Activated naive CD8-positive, alpha-beta T cell treated with anti-CD3 and anti-CD28 coated beads, Interleukin-2, amount 10 ng/mL, durations not matched to agents 7 days and 5 days (primary cell): Measurements from ENCODE around the gene TFAP2A. TPM values are rescaled to one million over a fixed set of nuclear protein-coding genes. Genes with fewer than 3 reads are reported as not detected.
A peak's percentile ranks its signal among the peaks of the same experiment; 100 is the strongest.

Experiments used
- ATAC-seq: fragments of 150-1000 bp; cut with Tn5 transposase; one replicate; pipeline ENCODE4 v1.10.0; 2021; ENCODE audit warnings: low read depth, moderate library complexity
- POLR2A ChIA-PET: fragments of 350-600 bp; sonication (Branson Sonifier 250); formaldehyde crosslinking; loops from one replicate; lab custom pipeline; 2021; ENCODE audit warnings: antibody characterized with exemption; lab: Charles Lee
- DNase-seq: peaks from one replicate; pipeline ENCODE4 v3.0.0; 2021
- H3K27ac Mint-ChIP-seq: one replicate; pipeline ENCODE4 v1.8.0; 2022; ENCODE audit warnings: mild to moderate bottlenecking, mixed read lengths
- H3K27me3 Mint-ChIP-seq: one replicate; pipeline ENCODE4 v1.8.0; 2022; ENCODE audit warnings: mild to moderate bottlenecking, moderate library complexity, mixed read lengths
- H3K36me3 Mint-ChIP-seq: one replicate; pipeline ENCODE4 v1.8.0; 2021; ENCODE audit warnings: mild to moderate bottlenecking, mixed read lengths
- H3K4me1 Mint-ChIP-seq: one replicate; pipeline ENCODE4 v1.8.0; 2021; ENCODE audit warnings: mixed read lengths
- H3K4me3 Mint-ChIP-seq: one replicate; pipeline ENCODE4 v1.8.0; 2022; ENCODE audit warnings: mild to moderate bottlenecking, moderate library complexity, mixed read lengths
- H3K9me3 Mint-ChIP-seq: one replicate; pipeline ENCODE4 v1.8.0; 2021; ENCODE audit warnings: mixed read lengths
- total RNA-seq, 2 experiments: library from RNA; stranded (reverse); gene quantifications; one replicate each; pipeline ENCODE4 v1.2.3, GENCODE V29; 2021

The TFAP2A gene
- total RNA-seq, 2 experiments from 2014 or later: not detected

DNA sequence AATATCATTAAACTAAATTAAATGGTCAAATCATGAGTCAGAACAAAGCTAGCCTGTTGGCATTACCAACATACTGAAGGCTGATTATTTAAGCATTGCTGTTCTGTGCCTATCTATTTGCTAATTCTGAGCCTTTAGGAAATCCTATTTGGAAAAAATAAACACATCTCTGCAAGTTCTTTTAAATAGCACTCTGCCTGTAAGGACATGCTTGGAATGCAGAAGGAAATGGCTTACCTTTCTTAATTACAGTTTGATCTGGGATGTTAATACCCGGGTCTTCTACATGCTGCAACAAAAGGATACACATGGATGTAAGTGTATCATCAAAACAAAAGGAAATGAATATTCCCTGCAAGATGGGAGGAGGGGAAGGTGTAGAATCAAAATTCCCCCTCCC lies 8.3 kb downstream of the TFAP2A start:
- no peak overlapping the region for H3K27ac Mint-ChIP-seq
- POLR2A ChIA-PET: no interaction called here
- ATAC-seq (no peak), DNase-seq (no peak)
- H3K9me3 Mint-ChIP-seq: peaks cover 16% of the 10 kb centered on the region
- H3K4me3 Mint-ChIP-seq: no peak overlapping the region
- H3K4me1 Mint-ChIP-seq: peaks cover 19% of the 10 kb centered on the region
- peaks cover 8% of the 10 kb centered on the region for H3K36me3 Mint-ChIP-seq
- H3K27me3 Mint-ChIP-seq: peaks cover 72% of the 10 kb centered on the region

DNA sequence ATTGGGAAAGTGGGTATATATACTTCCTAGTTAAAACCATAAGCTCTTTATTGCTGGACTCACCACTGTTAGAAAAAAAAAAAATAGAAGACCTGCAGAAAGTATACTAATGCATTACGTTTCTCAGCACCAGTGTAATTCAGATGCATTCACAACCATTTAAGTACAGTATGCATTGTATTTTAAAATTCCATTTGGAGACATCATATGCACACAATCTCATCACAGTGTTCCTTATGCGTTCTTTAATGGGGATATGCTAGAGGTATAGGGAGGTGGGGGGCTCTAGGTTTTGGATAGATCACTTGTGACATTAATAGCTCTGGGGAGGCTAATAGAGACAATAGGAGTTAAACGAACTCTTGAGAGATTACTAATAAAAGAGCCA lies 9.4 kb downstream of the TFAP2A start:
- peaks cover 12% of the 10 kb centered on the region for H3K4me1 Mint-ChIP-seq
- POLR2A ChIA-PET: no interaction called here
- H3K4me3 Mint-ChIP-seq: peak overlapping the region; percentile 9
- DNase-seq: no peak
- H3K9me3 Mint-ChIP-seq: peaks cover 15% of the 10 kb centered on the region
- peaks cover 72% of the 10 kb centered on the region for H3K27me3 Mint-ChIP-seq
- ATAC-seq: no peak
- no peak overlapping the region for H3K27ac Mint-ChIP-seq
- peaks cover 8% of the 10 kb centered on the region for H3K36me3 Mint-ChIP-seq

DNA sequence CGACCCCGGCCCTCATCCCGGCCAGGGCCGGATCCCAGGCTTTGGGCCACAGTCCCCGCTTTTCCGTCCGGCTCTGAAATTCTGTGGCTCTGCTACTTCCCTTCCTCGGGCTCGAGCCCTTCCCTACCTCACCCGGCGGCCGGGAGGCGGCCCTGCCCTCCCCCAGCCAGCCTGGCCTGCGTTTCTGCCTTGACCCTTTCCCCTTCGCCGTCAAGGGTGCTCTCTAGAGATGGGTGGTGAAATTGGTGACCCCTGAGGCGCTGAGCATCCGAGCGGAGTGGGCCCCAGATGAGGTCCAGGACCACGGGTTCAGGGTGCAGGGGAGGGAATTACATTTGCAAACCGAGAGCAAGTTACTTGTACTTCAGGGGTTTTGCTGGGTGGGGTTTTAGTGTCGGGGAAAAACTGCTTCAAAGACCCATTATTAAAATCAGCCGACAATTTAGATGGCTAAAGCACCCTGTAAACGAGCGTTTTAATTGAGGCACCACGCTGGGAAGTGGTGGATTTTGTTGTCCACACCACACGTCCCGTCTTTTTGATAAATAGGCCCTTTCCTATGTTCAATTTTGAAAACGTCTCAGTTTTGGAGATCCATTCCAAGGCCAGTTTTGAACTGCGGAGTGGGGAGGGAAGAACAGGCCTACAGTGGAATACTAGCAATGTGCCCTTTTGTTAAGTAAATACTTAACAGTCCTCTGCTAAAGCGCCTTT lies 9.9 kb downstream of the TFAP2A start:
- peaks cover 71% of the 10 kb centered on the region for H3K27me3 Mint-ChIP-seq
- H3K9me3 Mint-ChIP-seq: peaks cover 13% of the 10 kb centered on the region
- DNase-seq (no peak), ATAC-seq (no peak)
- POLR2A ChIA-PET: no interaction called here
- peak overlapping the region; percentile 28 for H3K27ac Mint-ChIP-seq
- H3K36me3 Mint-ChIP-seq: peaks cover 5% of the 10 kb centered on the region
- peak overlapping the region; percentile 32 for H3K4me3 Mint-ChIP-seq
- H3K4me1 Mint-ChIP-seq: peaks cover 9% of the 10 kb centered on the region

DNA sequence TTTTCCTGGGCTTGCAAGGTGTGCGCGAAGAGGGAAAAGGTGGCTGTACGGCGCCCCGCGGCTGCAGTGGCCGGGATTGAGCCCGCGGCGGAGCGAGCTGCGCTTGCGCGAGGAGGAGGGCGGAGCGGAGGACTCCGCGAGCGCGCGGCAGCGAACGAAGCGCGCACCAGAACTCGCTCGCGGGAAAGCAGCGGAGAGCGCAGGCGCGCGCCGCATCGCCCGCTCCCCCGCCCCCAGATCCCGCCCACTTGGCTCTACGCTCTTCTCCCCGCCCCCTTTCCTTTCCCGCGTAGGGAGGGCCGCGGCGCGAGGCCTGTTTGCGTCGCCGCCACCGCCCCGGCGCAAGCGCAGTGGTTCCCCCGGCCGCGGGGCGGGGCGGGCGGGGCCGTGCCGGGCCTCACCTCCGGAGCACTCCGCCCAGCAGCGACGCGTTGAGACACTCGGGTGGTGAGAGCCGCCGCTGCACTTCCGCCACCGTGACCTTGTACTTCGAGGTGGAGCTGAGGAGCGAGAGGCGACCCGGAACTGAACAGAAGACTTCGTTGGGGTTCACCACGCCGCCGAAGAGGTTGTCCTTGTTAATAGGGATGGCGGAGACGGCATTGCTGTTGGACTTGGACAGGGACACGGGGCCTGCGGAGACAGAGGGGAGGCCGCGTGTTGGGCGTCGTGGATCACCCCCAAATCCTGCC lies 10.6 kb downstream of the TFAP2A start:
- H3K27me3 Mint-ChIP-seq: peaks cover 69% of the 10 kb centered on the region
- peak overlapping the region; percentile 94 for H3K27ac Mint-ChIP-seq
- peak overlapping the region; percentile 81 for H3K4me3 Mint-ChIP-seq
- ATAC-seq (peak; percentile 95), DNase-seq (peak; percentile 97)
- peaks cover 8% of the 10 kb centered on the region for H3K4me1 Mint-ChIP-seq
- H3K9me3 Mint-ChIP-seq: peaks cover 8% of the 10 kb centered on the region
- POLR2A ChIA-PET: no interaction called here
- peaks cover 2% of the 10 kb centered on the region for H3K36me3 Mint-ChIP-seq

DNA sequence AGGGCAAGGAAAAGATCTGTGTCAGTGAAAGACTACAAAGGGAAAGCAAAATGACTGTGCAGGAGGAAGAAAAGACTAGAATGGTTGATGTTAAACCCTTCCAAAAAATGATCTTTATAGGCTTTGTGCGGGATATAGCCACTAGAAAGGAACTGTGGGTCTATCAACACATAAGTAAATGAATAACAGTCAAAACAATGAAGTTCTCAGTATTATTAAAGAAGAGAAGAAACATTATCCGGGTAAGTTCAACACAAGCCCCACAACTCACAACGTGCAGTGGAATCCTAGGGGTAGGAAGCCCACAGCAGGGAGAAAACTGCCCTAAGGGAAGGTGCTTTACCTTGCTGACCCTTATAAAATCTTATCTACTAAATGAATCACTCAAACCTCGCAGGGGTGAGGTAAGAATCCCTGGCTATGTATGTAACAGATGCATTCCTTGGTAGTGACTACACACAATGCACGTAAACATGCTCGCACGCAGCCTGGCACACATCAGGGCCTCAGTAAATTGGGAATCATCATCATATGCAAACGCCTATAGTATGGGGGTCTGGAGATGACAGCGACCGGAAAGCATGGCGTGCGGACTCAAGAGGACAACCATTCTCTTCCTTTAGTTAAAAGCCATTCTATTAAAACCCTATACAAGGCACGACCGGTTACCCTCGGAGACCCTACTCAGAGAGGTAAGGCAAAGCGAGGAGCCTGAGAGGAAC lies 11.3 kb downstream of the TFAP2A start:
- Mint-ChIP-seq H3K36me3 (peaks cover 2% of the 10 kb centered on the region), H3K4me1 (peaks cover 8% of the 10 kb centered on the region), H3K27ac (peak overlapping the region; percentile 65), H3K9me3 (peaks cover 8% of the 10 kb centered on the region), H3K4me3 (peak overlapping the region; percentile 81), H3K27me3 (peaks cover 69% of the 10 kb centered on the region)
- DNase-seq (no peak), ATAC-seq (peak; percentile 3)
- POLR2A ChIA-PET: no interaction called here

DNA sequence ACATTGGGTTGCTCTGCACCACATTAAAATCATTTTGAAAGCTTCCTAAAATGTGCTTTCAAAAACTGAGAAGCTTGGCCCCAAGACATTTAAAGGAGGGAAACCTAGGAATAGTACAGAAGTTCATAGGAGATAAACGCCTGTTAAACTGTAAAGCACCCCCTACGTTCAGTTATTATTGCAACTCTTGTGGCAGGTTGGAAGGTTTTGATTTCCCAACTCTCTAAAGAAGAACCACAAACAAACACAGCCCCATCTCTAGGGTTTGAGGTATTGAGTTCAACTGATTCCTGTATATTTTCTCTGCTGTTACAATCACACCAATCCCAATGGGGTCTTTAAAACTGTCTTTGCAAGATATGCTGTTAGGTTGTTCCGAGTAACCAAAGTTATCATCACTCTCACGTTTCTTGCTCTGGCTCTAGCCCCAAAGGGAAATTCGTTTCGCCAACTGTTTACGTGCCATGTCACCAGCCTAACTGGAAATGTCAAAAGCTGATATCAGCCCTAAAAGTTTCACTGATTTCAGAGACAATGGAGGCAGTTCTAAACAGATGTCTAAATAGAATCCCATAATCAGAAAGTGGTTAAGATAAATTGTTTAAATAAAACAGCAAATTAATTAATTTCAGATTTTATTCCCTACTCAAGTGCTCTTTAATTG lies 12.1 kb downstream of the TFAP2A start:
- Mint-ChIP-seq H3K27ac (no peak overlapping the region), H3K4me3 (peak overlapping the region; percentile 81), H3K9me3 (peaks cover 8% of the 10 kb centered on the region), H3K4me1 (peaks cover 8% of the 10 kb centered on the region), H3K27me3 (peaks cover 68% of the 10 kb centered on the region), H3K36me3 (peaks cover 2% of the 10 kb centered on the region)
- POLR2A ChIA-PET: no interaction called here
- no peak for DNase-seq
- no peak for ATAC-seq

DNA sequence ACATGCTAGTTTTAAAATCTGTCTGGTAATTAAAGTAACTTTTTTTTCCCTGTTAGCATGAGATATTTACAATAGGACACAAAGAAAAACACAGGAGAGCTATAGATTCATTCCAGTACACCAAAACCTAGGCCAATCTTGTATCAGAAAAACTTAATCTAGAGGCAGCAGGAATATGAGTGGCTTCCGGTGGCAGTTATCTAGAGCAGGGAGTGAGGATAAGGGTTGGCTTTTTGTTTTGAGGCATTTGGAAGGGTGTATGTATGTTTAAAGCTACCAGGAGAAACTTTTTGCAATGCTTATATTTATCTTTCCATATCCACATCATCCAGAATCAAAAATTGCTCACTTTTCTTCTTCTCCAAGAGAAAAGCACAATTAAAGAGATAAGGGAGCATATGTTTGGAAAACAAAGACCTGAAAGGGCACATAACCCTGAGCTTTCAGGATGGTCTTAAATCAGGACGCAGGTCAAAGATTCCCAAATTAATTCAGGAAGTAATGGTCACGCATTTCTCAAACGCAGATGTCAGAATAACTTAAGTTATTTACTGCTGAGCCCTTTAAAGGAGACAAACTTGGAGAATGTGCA lies 13.1 kb downstream of the TFAP2A start:
- Mint-ChIP-seq H3K4me3 (no peak overlapping the region), H3K4me1 (peaks cover 8% of the 10 kb centered on the region), H3K9me3 (peaks cover 7% of the 10 kb centered on the region), H3K27ac (no peak overlapping the region), H3K27me3 (peaks cover 67% of the 10 kb centered on the region), H3K36me3 (peaks cover 2% of the 10 kb centered on the region)
- ATAC-seq: no peak
- no peak for DNase-seq
- POLR2A ChIA-PET: no interaction called here

DNA sequence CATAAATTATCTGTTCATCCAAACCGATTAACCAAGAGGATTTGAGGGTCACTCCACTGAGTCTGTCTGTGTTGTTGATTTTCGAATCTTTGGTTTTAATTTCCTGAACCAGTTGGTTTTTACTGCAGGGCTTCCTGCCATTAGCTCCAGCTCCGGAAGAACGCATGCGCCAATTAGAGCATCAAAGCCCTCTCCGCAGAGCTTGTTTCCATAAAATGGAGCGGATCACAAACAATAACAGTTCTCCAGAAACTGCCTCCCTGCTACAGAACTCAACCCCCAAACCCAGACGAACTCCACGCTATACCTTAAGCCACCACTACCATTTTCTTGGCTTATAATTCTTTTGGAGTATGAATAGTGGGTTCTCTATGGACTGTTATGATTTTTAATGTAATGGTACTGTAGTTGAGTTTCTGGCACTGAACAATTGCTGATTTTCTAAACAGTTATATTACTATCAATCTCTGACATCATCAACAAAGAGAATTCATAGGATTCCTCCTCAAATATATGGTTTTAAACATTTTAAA lies 13.8 kb downstream of the TFAP2A start:
- peaks cover 2% of the 10 kb centered on the region for H3K36me3 Mint-ChIP-seq
- POLR2A ChIA-PET: no interaction called here
- peaks cover 8% of the 10 kb centered on the region for H3K4me1 Mint-ChIP-seq
- no peak overlapping the region for H3K4me3 Mint-ChIP-seq
- H3K27me3 Mint-ChIP-seq: peaks cover 64% of the 10 kb centered on the region
- no peak overlapping the region for H3K27ac Mint-ChIP-seq
- ATAC-seq: no peak
- peaks cover 7% of the 10 kb centered on the region for H3K9me3 Mint-ChIP-seq
- DNase-seq: no peak

DNA sequence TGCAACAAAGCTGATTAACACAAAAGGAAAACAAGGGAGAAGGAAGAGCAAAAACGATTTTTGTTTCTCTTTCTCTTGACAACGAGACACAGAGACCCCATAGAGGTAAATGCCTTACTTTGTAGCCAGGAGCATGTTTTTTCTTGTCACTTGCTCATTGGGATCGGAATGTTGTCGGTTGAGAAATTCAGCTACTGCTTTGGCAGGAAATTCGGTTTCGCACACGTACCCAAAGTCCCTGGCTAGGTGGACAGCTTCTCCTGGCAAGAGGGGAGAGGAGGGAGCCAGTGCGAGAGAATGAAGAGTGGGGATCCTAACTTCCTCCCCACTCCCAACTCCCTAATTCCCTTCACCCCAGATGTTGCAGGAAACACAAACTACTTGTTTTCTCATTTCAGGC lies 14.5 kb downstream of the TFAP2A start:
- POLR2A ChIA-PET: no interaction called here
- H3K9me3 Mint-ChIP-seq: peaks cover 4% of the 10 kb centered on the region
- peaks cover 68% of the 10 kb centered on the region for H3K27me3 Mint-ChIP-seq
- ATAC-seq: no peak
- H3K4me1 Mint-ChIP-seq: peaks cover 8% of the 10 kb centered on the region
- no peak for DNase-seq
- H3K36me3 Mint-ChIP-seq: peaks cover 2% of the 10 kb centered on the region
- no peak overlapping the region for H3K27ac Mint-ChIP-seq
- H3K4me3 Mint-ChIP-seq: no peak overlapping the region

DNA sequence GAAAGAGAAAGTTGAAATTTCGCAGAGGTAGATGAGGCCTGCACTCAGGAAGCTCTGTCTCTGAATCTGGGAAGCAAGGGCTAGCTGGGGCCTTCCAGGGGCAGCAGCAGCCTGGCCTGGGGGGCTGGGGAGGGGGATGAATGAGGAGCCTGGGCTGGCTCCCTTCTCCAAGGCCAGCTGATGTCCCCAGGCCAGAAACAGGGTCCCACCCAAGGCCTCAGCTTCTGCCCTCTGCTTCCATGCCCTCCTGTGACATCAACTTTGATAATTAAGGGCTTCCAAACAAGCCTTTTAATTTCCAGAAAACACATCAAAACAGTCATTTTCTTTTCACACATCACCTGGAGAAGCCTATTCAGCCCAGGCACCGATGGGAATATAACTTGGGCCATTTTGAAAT lies 15.4 kb downstream of the TFAP2A start:
- no peak for ATAC-seq
- H3K27ac Mint-ChIP-seq: no peak overlapping the region
- POLR2A ChIA-PET: no interaction called here
- peaks cover 1% of the 10 kb centered on the region for H3K36me3 Mint-ChIP-seq
- H3K27me3 Mint-ChIP-seq: peaks cover 74% of the 10 kb centered on the region
- no peak overlapping the region for H3K4me3 Mint-ChIP-seq
- H3K4me1 Mint-ChIP-seq: peaks cover 7% of the 10 kb centered on the region
- peaks cover 4% of the 10 kb centered on the region for H3K9me3 Mint-ChIP-seq
- no peak for DNase-seq

DNA sequence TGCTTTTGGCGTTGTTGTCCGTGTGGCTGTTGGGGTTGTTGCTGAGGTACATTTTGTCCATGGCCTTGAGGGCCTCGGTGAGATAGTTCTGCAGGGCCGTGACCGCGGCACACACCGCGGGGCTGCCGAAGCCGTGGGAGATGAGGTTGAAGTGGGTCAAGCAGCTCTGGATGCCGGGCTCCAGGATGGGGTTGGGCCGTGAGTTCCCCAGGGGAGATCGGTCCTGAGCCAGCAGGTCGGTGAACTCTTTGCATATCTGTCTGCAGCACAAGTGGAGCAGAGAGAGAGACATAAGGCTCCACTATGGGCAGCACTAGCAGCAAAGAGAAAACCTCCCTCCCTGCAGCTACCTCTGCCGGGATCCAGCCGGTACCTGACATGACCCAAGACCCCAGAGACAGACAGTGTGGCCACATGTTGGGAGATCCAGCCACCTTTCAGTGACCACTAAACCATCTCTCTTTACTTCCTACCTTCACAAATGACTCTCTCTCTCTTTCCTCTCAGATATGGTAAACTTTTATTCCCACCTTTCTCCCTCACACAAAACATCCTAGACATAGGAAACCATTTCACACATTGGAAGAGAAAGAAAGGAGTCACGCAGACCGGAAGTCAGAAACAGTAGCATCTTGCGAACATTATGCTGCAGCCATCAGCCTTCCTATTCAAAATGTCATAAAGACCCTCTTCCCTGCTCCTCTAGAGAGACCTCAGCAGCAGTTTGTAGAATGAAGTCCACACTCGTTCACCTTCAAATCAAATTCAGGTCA lies 16.2 kb downstream of the TFAP2A start:
- Mint-ChIP-seq H3K27ac (no peak overlapping the region), H3K4me3 (no peak overlapping the region), H3K36me3 (no peaks in the 10 kb centered on the region), H3K9me3 (peaks cover 6% of the 10 kb centered on the region), H3K4me1 (peaks cover 5% of the 10 kb centered on the region), H3K27me3 (peaks cover 81% of the 10 kb centered on the region)
- DNase-seq: no peak
- POLR2A ChIA-PET: no interaction called here
- ATAC-seq: no peak

DNA sequence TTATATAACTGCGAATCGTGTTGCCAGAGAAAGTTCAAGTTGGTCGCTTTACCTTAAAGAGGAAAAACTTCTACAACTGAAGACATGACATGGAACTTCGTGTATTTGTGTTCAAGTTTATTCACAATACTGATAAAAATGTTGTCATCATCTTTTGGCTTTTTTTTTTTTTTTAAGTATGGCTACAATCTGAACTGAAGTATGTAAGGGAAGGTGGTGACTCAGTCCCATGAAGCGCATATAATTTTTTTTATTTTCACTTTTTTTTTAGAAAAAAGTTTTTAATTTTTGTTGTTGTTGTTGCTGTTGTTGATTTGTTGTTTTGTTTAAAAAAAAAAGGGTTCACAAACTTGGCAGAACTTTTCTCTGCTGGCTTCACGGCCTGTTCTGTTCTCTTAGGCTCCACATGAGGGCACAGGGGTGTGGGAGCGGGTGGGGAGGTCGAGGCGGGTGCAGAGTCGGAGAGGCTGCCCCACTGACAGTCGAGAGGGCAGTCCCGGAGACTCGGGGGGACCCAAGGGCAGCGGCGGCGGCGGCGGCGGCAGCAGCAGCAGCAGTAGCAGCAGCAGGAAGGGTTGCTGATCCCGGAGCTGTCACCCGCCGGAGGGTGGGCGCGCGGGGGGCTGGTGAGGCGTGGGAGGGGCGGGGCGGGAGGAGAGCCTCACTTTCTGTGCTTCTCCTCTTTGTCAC lies 17.0 kb downstream of the TFAP2A start:
- DNase-seq: no peak
- no peak overlapping the region for H3K27ac Mint-ChIP-seq
- peaks cover 1% of the 10 kb centered on the region for H3K4me1 Mint-ChIP-seq
- no peaks in the 10 kb centered on the region for H3K36me3 Mint-ChIP-seq
- no peak for ATAC-seq
- POLR2A ChIA-PET: no interaction called here
- H3K27me3 Mint-ChIP-seq: peaks cover 89% of the 10 kb centered on the region
- peaks cover 6% of the 10 kb centered on the region for H3K9me3 Mint-ChIP-seq
- H3K4me3 Mint-ChIP-seq: no peak overlapping the region
